ENCODE data around the gene IL24.

Gene IL24

GRCh38 chr1:206947255-206947654 is 50.0 kb downstream of the IL24 start:
- no peak for DNase-seq (ENCODE audit: extremely low read depth in 1 of 2, low read depth in 1 of 2)

- DNase-seq (ENCODE audit: extremely low read depth in 1 of 2, low read depth in 1 of 2): no peak
Observed at GRCh38 chr1:206949208-206949607, 52.0 kb downstream of the IL24 start.

GRCh38 chr1:206949641-206950040 is 52.4 kb downstream of the IL24 start:
- no peak for DNase-seq (ENCODE audit: extremely low read depth in 1 of 2, low read depth in 1 of 2)

GRCh38 chr1:206951318-206952100 is 54.3 kb downstream of the IL24 start:
- no peak for DNase-seq (ENCODE audit: extremely low read depth in 1 of 2, low read depth in 1 of 2)

GRCh38 chr1:206952171-206952570 is 54.9 kb downstream of the IL24 start:
- DNase-seq (ENCODE audit: extremely low read depth in 1 of 2, low read depth in 1 of 2): no peak

GRCh38 chr1:206953126-206953525 is 55.9 kb downstream of the IL24 start:
- DNase-seq (ENCODE audit: extremely low read depth in 1 of 2, low read depth in 1 of 2): no peak

- DNase-seq (ENCODE audit: extremely low read depth in 1 of 2, low read depth in 1 of 2): no peak
Observed at GRCh38 chr1:206953626-206954025, 56.4 kb downstream of the IL24 start.

Measured in stimulated activated CD8-positive, alpha-beta memory T cell treated with anti-CD3 and anti-CD28 coated beads, Interleukin-7, amount 100 ng/mL, for 48 hours (primary cell).